ENCODE data around the gene TRIM10.

- TF ChIP-seq POLR2AphosphoS5 (IDR thresholded peaks at IDR 0.05) (no peak), POLR2A (IDR thresholded peaks at IDR 0.05) (no peak), EP300 (IDR thresholded peaks at IDR 0.05) (no peak)
- TF ChIP-seq, protein P1, sequence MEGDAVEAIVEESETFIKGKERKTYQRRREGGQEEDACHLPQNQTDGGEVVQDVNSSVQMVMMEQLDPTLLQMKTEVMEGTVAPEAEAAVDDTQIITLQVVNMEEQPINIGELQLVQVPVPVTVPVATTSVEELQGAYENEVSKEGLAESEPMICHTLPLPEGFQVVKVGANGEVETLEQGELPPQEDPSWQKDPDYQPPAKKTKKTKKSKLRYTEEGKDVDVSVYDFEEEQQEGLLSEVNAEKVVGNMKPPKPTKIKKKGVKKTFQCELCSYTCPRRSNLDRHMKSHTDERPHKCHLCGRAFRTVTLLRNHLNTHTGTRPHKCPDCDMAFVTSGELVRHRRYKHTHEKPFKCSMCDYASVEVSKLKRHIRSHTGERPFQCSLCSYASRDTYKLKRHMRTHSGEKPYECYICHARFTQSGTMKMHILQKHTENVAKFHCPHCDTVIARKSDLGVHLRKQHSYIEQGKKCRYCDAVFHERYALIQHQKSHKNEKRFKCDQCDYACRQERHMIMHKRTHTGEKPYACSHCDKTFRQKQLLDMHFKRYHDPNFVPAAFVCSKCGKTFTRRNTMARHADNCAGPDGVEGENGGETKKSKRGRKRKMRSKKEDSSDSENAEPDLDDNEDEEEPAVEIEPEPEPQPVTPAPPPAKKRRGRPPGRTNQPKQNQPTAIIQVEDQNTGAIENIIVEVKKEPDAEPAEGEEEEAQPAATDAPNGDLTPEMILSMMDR (IDR thresholded peaks at IDR 0.05), result no peak
Measured at GRCh38 chr6:30198166-30199084, 37.4 kb upstream of the TRIM10 start.

All from gastroesophageal sphincter (tissue), 3 donors.